ENCODE results near the gene GDPD1.
"Not testable (repeated sequence)": the region's sequence is repeated elsewhere in the genome, so short reads cannot be mapped to it uniquely, and the experiment has no call there.

GDPD1 gene

DNA sequence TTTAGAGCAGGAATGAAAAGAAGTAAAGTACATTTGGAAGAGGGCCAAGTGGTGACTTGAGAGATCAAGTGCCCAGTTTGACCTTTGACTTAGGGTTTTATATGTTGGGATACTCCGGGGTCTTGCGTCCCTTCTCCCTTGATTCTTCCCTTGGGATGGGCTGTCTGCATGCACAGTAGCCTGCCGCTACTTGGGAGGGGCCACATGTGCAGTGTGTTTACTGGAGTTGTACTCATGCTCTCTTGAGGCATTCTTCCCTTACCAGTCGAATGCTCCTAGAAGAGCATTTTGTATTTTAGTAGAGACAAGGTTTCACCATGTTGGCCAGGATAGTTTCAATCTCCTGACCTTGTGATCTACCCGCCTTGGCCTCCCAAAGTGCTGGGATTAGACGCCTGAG lies 23.8 kb downstream of the GDPD1 start:
- no peak for DNase-seq (ENCODE audit: low read depth in 2 of 2)

DNA sequence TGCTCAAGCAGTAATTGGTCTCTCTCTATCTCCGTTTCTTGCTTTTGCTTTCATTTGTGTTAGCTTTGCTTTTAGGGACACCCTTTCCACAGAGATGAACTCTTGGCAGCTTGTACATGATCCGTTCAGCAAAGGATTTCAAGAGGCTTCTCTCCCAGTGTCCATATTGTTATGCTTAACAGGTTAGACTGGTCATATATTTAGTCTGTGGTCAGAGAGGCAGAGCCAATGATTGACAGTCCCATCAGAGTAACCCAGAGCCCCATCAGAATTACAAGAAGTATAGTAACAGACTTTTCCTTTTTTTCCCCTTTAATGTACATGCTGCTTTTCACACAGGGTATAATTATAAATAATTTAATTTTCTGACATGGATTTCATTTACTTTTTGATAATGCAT lies 34.4 kb downstream of the GDPD1 start:
- no peak for DNase-seq (ENCODE audit: low read depth in 2 of 2)

DNA sequence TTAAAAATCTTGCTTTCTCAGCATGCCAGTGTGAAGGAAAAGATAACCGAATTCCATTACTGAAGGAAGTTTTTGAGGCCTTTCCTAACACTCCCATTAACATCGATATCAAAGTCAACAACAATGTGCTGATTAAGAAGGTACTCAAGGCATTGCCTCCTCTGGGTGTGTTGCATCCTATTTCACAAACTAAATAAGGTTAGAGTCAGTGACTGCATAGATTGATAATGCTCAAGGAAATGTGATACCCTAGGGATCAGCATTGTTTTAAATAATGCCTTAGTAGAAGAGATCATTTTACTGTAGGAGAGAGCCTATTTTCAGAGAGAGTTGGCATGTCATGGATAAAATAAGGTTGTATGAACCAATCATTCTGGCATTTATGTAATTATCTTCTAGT lies 36.8 kb downstream of the GDPD1 start:
- no peak for DNase-seq (ENCODE audit: low read depth in 2 of 2)

DNA sequence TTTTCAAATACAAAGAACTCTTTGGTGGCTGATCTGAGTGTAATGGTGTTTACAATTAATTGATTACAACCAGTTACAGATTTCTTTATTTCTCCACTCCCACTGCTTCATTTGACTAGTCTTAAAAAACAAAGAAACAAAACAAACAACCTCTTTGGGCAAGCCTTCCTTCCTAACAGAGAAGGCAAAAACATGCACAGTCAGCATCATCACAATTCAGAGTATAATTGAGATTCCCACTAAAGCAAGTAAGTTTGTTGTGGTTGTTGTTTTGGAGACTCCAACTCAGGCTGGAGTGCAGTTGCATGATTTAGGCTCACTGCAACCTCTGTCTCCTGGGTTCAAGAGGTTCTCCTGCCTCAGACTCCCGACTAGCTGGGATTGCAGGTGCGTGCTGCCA lies 40.4 kb downstream of the GDPD1 start:
- no peak for DNase-seq (ENCODE audit: low read depth in 2 of 2)

DNA sequence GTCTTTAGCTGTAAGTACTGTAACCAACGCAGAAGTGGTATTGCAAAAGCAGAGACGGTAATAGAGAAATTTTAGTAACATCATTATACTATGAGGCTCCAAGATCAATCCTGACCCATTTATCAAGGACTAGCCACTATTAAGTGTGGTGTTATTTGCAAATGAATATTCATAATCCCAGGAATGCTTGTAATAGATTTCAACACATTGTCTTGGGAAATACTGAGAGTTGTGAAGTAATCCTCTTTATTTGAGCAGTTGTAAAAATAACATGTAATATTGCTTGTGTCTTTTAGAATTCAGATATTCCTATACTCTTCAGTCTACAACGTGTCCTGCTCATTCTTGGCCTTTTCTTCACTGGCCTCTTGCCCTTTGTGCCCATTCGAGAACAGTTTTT lies 46.4 kb downstream of the GDPD1 start:
- DNase-seq (ENCODE audit: low read depth in 2 of 2) = no peak

DNA sequence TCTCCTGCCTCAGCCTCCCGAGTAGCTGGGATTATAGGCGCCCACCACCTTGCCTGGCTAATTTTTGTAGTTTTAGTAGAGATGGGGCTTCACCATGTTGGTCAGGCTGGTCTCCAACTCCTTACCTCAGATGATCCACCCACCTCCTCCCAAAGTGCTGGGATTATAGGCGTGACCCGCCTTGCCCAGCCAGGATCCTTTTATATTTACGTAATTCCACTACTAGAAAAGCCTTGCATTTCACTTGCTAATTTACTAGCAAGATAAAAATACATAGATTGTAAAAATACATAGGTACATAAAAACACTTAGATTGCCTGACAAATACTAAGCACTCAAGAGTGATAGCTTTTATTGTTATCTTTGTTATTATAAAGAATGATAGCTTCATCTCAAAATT lies 47.5 kb downstream of the GDPD1 start:
- DNase-seq (ENCODE audit: low read depth in 2 of 2) = no peak

DNA sequence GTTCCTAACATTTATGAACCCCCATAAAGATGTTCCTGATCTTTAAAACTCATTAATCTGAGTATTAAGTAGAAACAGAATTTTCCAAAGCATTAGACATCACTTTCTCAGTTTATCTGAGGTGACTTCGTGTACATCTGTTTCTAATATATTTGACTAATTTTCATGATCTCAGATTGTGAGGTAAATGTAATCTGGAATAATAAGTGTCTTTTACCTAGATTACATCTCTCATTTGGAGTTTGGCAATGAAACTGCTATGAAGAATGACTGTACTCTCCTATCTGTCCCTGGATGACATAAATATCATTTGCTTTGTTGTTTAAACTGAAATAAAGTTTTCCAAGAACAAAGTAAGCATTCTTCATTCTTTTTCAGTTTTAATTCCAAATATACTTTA lies 55.3 kb downstream of the GDPD1 start:
- no peak for DNase-seq (ENCODE audit: low read depth in 2 of 2)

DNA sequence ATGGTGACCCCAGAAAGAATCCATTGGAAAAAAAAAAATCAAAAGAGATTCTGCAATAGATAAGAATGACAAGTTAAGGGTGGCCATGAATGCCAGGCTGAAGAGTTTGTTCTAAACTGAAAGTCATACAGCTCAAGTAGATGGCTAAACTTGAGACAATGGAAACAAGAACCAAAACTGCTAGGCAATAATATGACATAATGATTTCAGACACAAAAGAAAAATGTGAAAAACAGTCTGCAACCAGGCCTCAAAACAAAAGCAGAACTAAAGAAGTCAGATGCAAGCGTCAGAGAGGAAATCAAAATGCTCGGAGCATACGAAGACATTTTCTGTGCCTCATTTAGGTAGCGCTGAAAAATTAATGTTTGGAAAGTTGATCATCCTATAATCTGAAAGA lies 56.7 kb downstream of the GDPD1 start:
- DNase-seq (ENCODE audit: low read depth in 2 of 2) = no peak

DNA sequence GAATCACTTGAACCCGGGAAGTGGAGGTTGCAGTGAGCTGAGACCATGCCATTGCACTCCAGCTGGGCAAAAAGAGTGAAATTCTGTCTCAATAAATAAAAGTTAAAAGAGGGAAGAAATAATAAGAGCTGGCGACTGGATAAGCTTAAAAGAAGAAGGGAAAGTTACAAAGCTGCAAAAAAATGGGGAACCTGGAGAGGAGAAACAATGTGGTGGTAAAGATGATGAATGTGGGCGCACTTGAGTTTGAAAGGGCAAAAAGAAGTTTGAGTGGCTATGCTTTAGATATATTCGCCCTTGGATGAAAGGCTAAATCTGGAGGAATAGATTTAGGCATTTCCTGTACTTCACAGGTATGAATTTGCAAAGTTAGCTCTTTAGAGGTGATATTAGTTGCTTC lies 58.1 kb downstream of the GDPD1 start:
- DNase-seq (ENCODE audit: low read depth in 2 of 2) = no peak

DNA sequence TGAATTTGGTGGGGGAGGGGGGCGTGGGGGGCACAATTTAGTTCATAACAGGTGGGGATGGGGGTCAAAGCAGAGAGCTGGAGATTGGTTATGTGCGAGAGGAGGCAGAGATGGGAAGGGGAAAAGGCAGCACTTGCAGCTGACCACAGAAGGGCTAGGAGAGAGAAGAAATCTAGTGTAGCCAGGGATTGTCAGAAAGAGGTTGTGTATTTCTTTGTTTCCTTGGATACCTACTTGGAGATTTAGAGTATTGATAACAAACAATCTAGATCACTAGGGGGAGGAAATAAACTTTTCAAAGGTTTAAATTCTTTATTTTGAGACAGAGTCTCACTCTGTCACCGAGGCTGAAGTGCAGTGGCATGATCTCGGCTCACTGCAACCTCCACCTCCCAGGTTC lies 64.0 kb downstream of the GDPD1 start:
- no peak for DNase-seq (ENCODE audit: low read depth in 2 of 2)

DNA sequence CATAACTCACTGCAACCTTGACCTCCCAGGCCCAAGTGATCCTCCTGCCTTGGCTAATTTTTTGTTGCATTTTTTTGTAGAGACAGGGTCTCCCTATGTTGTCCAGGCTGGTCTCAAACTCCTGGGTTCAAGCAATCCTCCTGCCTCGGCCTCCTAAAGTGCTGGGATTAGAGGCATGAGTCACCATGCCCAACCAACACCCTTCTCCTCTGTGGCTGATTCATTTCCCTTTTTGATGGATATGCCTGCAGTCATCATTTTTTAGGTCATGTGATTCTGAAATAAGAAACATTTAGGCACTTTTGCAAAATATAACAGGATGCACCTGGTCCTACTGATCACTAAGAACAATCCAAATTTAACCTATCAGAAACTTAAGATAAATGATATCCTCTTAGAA lies 67.1 kb downstream of the GDPD1 start:
- DNase-seq (ENCODE audit: low read depth in 2 of 2) = no peak

DNA sequence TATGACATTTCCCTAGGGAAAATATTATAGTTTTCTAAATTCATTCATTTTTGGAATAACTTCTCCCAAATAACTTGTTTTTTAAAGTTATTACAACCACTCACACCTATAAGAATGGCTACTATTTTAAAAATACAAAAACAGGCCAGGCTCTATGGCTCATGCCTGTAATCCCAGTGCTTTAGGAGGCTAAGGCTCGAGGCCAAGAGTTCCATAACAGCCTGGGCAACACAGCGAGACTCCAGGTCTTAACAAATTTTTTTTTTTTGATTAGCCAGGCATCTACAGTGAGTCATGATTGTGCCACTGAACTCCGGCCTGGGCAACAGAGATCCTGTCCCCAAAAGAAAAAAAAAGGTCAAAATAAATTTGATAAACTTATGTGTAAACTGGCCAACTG lies 67.6 kb downstream of the GDPD1 start:
- no peak for DNase-seq (ENCODE audit: low read depth in 2 of 2)

DNA sequence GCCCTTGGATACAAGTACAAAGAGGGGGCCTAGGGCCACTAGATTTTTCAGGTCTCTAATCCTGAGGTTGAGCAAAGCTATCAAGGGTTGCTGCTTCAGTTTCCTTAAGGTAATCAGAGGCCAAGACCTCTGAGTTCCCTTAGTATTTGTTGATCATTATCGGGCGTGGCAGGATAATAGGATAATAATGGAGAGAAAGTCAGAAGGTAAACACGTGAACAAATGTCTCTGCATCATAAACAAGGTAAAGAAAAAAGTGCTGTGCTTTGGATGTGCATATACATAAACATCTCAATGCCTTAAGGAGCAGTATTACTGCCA lies 69.6 kb downstream of the GDPD1 start:
- DNase-seq (ENCODE audit: low read depth in 2 of 2) = no peak

DNA sequence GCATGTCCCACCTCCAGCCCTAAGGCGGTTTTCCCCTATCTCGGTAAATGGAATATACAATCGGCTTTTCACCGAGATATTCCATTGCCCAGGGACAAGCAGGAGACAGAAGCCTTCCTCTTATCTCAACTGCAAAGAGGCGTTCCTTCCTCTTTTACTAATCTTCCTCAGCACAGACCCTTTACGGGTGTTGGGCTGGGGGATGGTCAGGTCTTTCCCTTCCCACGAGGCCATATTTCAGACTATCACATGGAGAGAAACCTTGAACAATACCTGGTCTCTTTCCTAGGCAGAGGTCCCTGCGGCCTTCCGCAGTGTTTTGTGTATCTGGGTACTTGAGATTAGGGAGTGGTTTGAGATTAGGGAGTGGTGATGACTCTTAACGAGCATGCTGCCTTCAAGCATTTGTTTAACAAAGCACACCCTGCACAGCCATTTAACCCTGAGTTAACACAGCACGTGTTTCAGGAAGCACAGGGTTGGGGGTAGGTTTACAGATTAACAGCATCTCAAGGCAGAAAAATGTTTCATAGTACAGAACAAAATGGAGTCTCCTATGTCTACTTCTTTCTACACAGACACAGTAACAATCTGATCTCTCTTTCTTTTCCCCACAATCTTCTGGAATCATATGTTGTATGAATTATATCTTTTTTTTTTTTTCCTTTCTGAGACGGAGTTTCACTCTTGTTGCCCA lies 70.1 kb downstream of the GDPD1 start:
- not testable (repeated sequence) for DNase-seq (ENCODE audit: low read depth in 2 of 2)

DNA sequence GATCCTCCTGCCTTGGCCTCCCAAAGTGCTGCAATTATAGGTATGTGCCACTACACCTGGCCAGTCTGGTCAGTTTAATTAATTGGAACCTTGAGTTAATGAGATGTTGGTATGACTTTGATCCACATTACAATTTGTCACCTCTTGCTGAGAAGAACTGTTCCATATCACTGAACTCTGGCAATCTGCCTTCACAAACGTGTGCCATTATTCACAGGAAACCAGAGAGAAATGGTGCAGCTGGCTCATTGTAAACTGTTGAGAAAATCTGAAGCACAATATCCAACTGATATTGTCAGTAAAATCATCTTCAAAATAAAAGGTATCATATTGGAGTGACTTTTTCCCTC lies 71.8 kb downstream of the GDPD1 start:
- no peak for DNase-seq (ENCODE audit: low read depth in 2 of 2)

DNA sequence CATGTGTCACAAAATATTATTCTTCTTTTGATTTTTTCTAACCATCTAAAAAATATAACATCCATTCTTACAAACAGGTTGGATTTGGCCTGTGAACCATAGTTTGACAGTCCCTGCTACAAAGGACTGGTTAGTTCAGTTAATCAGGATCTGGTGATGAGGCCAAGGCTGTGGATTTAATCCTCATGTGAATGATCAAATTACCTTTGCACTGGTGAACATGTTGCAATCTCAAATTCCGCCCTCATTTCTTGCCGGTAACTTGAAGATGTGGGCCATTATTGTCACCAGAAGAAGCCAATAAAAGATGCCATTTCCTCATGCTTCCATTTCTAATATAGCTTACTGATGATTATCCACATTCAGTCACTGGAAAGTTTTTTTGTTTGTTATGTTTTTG lies 75.9 kb downstream of the GDPD1 start:
- DNase-seq (ENCODE audit: low read depth in 2 of 2) = no peak

DNA sequence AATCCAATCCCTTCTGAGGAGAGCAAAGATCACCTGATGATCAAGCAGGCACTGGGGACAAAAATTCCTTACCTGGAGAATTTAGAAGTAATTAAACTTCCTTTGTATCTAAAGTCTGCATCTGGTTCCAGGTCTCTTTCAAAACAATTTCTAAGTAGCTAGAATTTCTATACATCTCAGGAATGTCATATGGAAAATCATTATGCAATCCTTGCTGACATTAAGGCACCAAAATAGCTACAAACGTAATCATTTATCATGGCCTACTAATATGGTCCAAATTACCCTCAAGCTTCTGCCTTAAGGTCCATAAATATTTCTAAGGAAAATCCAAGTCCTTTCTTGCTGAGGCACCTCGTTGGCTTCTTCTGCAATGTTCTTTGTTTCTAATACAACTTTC lies 78.2 kb downstream of the GDPD1 start:
- DNase-seq (ENCODE audit: low read depth in 2 of 2) = peak; percentile 32 to 39

DNA sequence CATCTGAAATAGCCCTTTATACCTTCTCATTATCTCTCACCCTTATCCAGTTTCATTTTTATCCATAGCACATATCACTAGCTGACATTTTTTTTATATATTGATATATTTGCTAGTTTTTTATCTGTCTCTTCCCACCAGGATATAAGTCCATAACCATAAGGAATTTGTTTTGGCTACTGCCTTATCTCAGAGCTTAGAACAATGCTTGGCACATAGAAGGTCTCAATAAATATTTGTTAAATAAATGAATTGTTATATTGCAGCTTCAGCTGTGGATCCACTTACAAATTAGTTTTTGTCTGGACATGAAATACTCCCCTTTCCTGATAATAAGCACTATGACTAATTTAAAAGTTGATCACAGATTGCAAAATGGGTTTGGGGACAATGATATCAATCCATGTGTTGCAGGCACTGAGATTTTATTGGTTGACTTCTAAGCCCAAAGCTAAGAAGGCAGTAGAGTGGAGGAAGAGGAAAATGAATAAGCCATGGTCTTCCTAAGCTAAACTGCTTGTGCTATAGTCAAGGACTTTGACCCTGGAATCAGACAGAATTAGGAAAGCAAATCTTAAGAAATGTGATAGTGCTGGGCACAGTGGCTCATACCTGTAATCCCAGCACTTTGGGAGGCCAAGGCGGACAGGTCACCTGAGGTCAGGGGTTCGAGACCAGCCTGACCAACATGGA lies 79.2 kb downstream of the GDPD1 start:
- DNase-seq (ENCODE audit: low read depth in 2 of 2) = no peak

DNA sequence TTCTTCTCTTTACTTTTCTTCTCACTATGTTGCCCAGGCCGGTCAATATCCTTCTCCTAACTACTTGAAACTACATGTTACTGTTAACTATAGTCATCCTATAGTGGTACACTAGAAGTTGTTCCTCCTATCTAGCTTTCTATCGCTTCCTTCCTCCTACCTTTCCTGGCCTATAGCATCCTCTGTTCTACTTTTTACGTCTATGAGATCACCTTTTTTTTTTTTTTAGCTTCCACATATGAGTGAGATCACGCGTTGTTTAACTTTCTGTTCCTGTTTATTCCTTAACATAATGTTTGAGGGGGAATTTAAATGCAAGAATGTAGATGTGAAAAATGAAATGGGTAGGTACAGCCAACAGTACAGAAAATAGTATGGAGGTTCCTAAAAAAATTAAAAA lies 80.6 kb downstream of the GDPD1 start:
- no peak for DNase-seq (ENCODE audit: low read depth in 2 of 2)

DNA sequence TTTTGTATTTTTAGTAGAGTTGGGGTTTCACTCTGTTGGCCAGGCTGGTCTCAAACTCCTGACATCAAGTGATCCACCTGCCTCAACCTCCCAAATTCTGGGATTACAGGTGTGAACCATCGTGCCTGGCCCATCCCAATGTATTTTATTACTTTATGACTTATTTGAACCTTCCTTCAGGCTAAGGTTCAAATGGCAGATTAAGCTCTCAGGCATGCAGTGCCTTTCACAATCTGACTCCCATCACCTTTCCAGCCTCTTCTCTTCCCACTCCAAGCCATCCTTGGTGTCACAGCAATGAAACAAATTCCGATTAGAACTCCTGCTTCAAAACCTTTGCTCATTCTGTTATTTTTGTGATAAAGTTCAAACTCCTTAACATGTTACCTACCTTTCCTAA lies 84.5 kb downstream of the GDPD1 start:
- DNase-seq (ENCODE audit: low read depth in 2 of 2) = no peak

DNA sequence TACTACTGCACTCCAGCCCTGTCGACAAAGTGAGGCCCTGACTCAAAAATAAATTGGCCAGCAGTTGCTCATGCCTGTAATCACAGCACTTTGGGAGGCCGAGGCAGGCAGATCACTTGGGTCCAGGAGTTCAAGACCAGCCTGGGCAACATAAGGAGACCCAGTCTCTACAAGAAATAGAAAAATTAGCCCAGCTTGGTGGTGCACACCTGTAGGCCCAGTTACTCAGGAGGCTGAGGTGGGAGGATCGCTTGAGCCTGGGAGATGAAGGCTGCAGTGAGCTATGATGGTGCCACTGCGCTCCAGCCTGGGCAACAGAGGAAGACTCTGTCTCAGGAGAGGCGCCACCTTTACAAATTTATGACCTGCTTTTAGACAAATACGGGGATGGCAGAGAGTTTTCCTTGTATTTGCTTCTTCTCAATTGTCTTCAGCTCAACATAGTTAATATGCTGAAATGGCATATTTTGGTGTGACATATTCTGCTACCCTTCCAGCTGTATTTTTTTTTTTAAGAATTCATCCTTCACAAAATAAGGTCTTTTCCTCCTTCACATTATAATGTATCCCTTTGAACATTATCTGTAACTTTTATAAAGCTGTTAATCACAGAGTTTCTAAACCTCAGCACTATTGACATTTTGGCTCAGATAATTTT lies 90.1 kb downstream of the GDPD1 start:
- no peak for DNase-seq (ENCODE audit: low read depth in 2 of 2)

DNA sequence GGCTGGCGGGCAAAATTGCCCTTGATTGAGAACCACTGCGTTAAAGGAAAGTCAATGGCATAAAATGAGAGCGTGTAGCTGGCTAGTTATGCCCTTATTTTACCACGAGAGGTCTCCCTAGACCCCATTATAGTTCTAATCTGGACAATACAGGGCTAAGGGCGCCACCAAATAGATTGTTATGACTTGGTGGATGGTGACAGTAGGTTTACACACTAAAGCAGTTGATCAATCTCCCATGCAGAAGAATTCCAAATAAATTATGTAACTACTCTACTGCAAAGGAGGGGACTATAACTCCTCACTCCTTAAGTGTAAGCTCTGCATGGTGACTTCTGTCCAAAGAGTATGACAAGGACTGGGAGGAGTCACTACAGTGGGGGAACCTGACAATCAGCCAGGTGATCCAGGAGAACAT lies 90.7 kb downstream of the GDPD1 start:
- DNase-seq (ENCODE audit: low read depth in 2 of 2) = peak; percentile 29 to 32

DNA sequence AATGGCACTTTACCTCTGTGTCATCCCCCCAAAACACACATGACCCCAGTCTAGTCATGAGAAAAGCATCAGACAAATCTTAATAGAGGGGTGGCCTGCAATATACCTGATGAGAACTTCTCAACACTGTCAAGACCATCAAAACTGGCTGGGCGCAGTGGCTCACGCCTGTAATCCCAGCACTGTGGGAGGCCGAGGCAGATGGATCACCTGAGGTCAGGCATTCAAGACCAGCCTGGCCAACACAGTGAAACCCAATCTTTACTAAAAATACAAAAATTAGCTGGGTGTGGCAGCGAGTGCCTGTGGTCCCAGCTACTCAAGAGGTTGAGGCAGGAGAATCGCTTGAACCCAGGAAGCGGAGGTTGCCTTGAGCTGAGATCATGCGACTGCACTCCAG lies 91.2 kb downstream of the GDPD1 start:
- DNase-seq (ENCODE audit: low read depth in 2 of 2) = not testable (repeated sequence)

DNA sequence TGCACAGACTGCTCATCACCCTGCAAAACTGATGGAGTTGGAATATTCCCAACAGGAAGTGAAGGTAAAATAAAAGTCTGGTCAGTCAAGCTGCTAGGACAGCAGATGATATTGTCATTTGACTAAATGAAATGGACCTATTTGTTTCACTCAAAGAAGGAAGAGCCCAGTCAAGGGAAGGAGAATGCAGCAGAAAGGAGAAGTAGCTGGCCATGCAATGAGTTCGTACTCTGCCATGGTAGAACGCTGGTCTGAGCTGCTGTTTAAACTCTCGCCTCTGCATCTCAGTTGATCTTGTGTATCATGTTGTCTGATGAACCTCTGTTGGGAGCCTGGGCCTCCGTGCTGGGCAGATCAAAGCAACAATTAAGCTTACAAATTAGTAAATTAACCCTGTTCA lies 95.6 kb downstream of the GDPD1 start:
- no peak for DNase-seq (ENCODE audit: low read depth in 2 of 2)
